SK-N-MC (cell line): ENCODE results near the gene MARK3.

Experiments
- EZH2 ChIP-seq: fragments of 200-600 bp; sonication (generic); IDR thresholded peaks from one replicate; pipeline ENCODE4 v1.6.1; 2017; ENCODE audit warnings: antibody characterized with exemption
- FOXP2 ChIP-seq: optimal IDR thresholded peaks from 2 replicates; pipeline ENCODE3; 2011; ENCODE audit warnings: mild to moderate bottlenecking, moderate library complexity; ENCODE audit not compliant: insufficient read depth; ENCODE audit errors: extremely low read length, control extremely low read depth
- POLR2AphosphoS5 ChIP-seq: IDR thresholded peaks from 2 replicates; pipeline ENCODE4 v1.6.1; 2012; ENCODE audit warnings: mild to moderate bottlenecking, low read depth, low read length, borderline replicate concordance

DNA sequence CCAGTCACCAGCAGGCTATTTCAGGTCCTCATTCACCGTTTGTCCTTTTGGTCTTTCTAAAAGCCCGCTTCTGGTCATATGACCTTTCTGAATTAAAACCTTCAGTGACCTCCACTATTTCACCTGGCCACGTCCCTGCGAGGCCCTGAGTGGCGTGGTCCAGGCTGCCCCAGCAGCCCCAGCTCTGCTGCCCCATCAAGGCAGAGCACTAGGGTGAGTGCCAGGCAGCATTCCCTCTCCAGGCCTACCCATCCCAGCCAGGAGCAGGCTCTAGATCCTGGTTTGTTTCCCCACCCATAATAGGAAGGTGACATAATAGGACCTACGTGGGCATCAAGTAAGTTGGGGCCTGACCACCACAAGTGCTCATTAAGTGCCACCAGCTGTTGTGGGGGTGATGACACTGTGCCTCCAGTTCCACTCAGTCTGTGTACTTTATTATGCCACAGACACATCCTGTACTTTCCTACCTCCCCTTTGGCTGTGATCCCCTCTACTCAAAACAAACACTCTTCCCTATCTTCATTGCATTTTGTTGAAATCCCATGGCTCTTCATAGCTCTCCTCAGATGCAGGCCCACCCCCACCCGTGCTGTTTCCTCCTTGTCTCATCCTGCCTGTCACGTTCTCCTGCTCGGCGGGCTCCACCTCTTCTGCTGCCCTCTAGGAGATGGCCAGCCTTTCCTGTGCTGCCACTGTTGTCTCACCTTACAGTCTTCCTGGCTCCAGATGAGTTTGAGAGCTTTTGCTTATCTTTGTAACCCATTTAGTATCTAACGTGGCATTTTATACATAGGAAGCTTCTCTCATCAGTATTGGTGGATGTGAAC is 116.0 kb downstream of the MARK3 start:
- no peak for TF ChIP-seq EZH2
- no peak for TF ChIP-seq POLR2AphosphoS5
- no peak for TF ChIP-seq FOXP2
